ENCODE measurements around the gene GPHN. TPM values are rescaled to one million over a fixed set of nuclear protein-coding genes. Genes with fewer than 3 reads are reported as not detected.

GPHN gene
- polyA plus RNA-seq, 1 of the 3 experiments (the other 2 are of a cell fraction) = 6.9 TPM

- H3K27me3 ChIP-seq (ENCODE audit: insufficient read depth) = no peaks in the 10 kb centered on the region
- H3K4me1 ChIP-seq (ENCODE audit: control insufficient read depth in 1 of 2, insufficient read depth in 2 of 2, low read depth in 1 of 2, low read length in 1 of 2) = no peaks in the 10 kb centered on the region
- no peaks in the 10 kb centered on the region for H4K20me1 ChIP-seq (ENCODE audit: insufficient read depth)
- TF ChIP-seq POLR2AphosphoS5 (IDR thresholded peaks at IDR 0.05; ENCODE audit: low read depth, low read length) = no peak
- H3K9ac ChIP-seq = no peak overlapping the region
- 95% methylated on average over 5 of the region's 6 CpGs for WGBS (ENCODE audit: low lambda C conversion rate)
- no peaks in the 10 kb centered on the region for H3K36me3 ChIP-seq (replicated peaks in 1 of 2; ENCODE audit: control insufficient read depth in 1 of 2, insufficient read depth in 2 of 2, low read length in 1 of 2)
- POLR2A ChIA-PET = no interaction called here
- no peak overlapping the region for H3K27ac ChIP-seq (ENCODE audit: low read depth in 2 of 2, low read length in 1 of 2)
- no peak overlapping the region for H3K4me2 ChIP-seq
- CTCF ChIA-PET = no interaction called here
- no peak overlapping the region for H2AFZ ChIP-seq (ENCODE audit: low read depth)
- no peak for DNase-seq
- no peaks in the 10 kb centered on the region for H3K79me2 ChIP-seq (ENCODE audit: insufficient read depth)
- no peaks in the 10 kb centered on the region for H3K9me2 ChIP-seq
- H3K9me3 ChIP-seq = 0 out of 2 replicates have a peak, but pooled peaks cover 4% of the 10 kb centered on the region
- H3F3A ChIP-seq (replicated peaks; ENCODE audit: insufficient read depth) = no peaks in the 10 kb centered on the region
- H3K4me3 ChIP-seq (ENCODE audit: low read depth in 2 of 2, low read length in 1 of 2) = no peak overlapping the region
Observed at GRCh38 chr14:66813636-66814035, 305.7 kb downstream of the GPHN start.

DNA sequence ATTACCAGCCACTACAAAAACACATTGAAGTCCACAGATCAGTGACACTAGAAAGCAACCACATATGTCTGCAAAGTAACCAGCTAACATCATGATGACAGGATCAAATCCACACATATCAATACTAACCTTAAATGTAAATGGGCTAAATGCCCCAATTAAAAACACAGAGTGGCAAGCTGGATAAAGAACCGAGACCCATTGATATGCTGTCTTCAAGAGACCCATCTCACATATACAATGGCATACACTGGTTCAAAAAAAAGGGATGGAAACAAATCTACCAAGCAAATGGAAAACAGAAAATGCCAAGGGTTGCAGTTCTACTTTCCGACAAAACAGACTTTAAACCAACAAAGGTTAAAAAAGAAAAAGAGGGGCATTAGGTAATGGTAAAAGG is 307.7 kb downstream of the GPHN start:
- ChIA-PET POLR2A (no interaction called here), CTCF (no interaction called here)
- H3K27me3 ChIP-seq (ENCODE audit: insufficient read depth) = no peaks in the 10 kb centered on the region
- no peaks in the 10 kb centered on the region for H3F3A ChIP-seq (replicated peaks; ENCODE audit: insufficient read depth)
- no peak overlapping the region for H3K4me2 ChIP-seq
- no peaks in the 10 kb centered on the region; the same call in 1 of the 2 replicates for H3K79me2 ChIP-seq (ENCODE audit: insufficient read depth)
- H3K4me1 ChIP-seq (ENCODE audit: control insufficient read depth in 1 of 2, insufficient read depth in 2 of 2, low read depth in 1 of 2, low read length in 1 of 2) = no peaks in the 10 kb centered on the region
- no peak overlapping the region for H3K27ac ChIP-seq (ENCODE audit: low read depth in 2 of 2, low read length in 1 of 2)
- no peaks in the 10 kb centered on the region for H3K36me3 ChIP-seq (replicated peaks in 1 of 2; ENCODE audit: control insufficient read depth in 1 of 2, insufficient read depth in 2 of 2, low read length in 1 of 2)
- TF ChIP-seq USF1 (IDR thresholded peaks at IDR 0.05; ENCODE audit: borderline replicate concordance, low read depth) (0 out of 2 replicates have a peak, but pooled peaks have one; percentile 11), JUND (IDR thresholded peaks at IDR 0.05) (no peak)
- no peak for DNase-seq
- no peaks in the 10 kb centered on the region for H3K9me2 ChIP-seq
- 93% methylated on average over 2 of the region's 2 CpGs for WGBS (ENCODE audit: low lambda C conversion rate)
- 0 out of 2 replicates have a peak, but pooled peaks cover 4% of the 10 kb centered on the region for H3K9me3 ChIP-seq
- no peak overlapping the region for H3K9ac ChIP-seq
- H4K20me1 ChIP-seq (ENCODE audit: insufficient read depth) = no peaks in the 10 kb centered on the region
- no peak overlapping the region for H3K4me3 ChIP-seq (ENCODE audit: low read depth in 2 of 2, low read length in 1 of 2)
- H2AFZ ChIP-seq (ENCODE audit: low read depth) = no peak overlapping the region

DNA sequence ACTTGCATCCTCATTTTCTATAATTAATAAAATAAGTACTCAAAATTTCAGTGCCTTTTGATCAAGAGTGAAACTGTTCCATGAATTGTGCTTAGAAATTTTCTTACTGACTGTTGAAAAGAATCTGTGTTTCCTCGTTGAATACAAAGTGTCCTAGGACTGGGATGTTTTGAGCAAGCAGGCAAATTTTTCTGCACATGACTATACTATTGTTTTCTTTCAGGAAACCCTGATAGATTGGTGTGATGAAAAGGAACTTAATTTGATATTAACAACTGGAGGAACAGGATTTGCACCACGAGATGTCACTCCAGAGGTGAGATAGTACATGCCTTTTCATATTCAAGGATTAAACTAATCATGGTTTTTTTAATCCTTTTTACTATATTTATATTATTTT is 316.3 kb downstream of the GPHN start:
- Histone ChIP-seq H3K9me2 (no peaks in the 10 kb centered on the region), H3K9ac (no peak overlapping the region), H3K9me3 (no peaks in the 10 kb centered on the region), H3K79me2 (ENCODE audit: insufficient read depth) (no peaks in the 10 kb centered on the region; the same call in 1 of the 2 replicates), H3K27me3 (ENCODE audit: insufficient read depth) (no peaks in the 10 kb centered on the region), H4K20me1 (ENCODE audit: insufficient read depth) (no peaks in the 10 kb centered on the region), H2AFZ (ENCODE audit: low read depth) (no peak overlapping the region), H3K36me3 (replicated peaks in 1 of 2; ENCODE audit: control insufficient read depth in 1 of 2, insufficient read depth in 2 of 2, low read length in 1 of 2) (no peaks in the 10 kb centered on the region), H3K4me1 (ENCODE audit: control insufficient read depth in 1 of 2, insufficient read depth in 2 of 2, low read depth in 1 of 2, low read length in 1 of 2) (no peaks in the 10 kb centered on the region; a peak in 1 of 4 replicates), H3K4me3 (ENCODE audit: low read depth in 2 of 2, low read length in 1 of 2) (no peak overlapping the region), H3F3A (replicated peaks; ENCODE audit: insufficient read depth) (no peaks in the 10 kb centered on the region), H3K4me2 (no peak overlapping the region), H3K27ac (ENCODE audit: low read depth in 2 of 2, low read length in 1 of 2) (no peak overlapping the region)
- CTCF ChIA-PET = no interaction called here
- TF ChIP-seq RXRA (IDR thresholded peaks at IDR 0.05; ENCODE audit: borderline replicate concordance, low read depth) = no peak
- TF ChIP-seq TEAD4 (IDR thresholded peaks at IDR 0.05; ENCODE audit: borderline replicate concordance, insufficient read depth) = no peak
- TF ChIP-seq GATA2 (CRISPR knock-in tag; IDR thresholded peaks at IDR 0.05) = no peak
- no peak for TF ChIP-seq CTCF (IDR thresholded peaks at IDR 0.05)
- 77% methylated on average over 2 of the region's 2 CpGs for WGBS (ENCODE audit: low lambda C conversion rate)
- POLR2A ChIA-PET = no interaction called here
- no peak for DNase-seq

All from SK-N-SH (cell line).